Urinary bladder (tissue), 4 donors: ENCODE results near the gene GSE1. TPM values are rescaled to one million over a fixed set of nuclear protein-coding genes. Genes with fewer than 3 reads are reported as not detected.

Source experiments
- DNase-seq: peaks from one replicate; pipeline ENCODE4 v3.0.0-alpha.2; 2015; ENCODE audit errors: extremely low spot score
- H3K27ac ChIP-seq: one replicate; pipeline ENCODE4 v1.5.1; 2013; ENCODE audit warnings: low read depth, mild to moderate bottlenecking, moderate library complexity
- H3K36me3 ChIP-seq: one replicate; pipeline ENCODE4 v1.6.1; 2013; ENCODE audit warnings: mild to moderate bottlenecking, moderate library complexity; ENCODE audit not compliant: insufficient read depth
- H3K4me1 ChIP-seq: one replicate; pipeline ENCODE4 v1.6.1; 2013; ENCODE audit warnings: mild to moderate bottlenecking, moderate library complexity; ENCODE audit not compliant: insufficient read depth
- H3K4me3 ChIP-seq: one replicate; pipeline ENCODE4 v1.5.1; 2013; ENCODE audit warnings: low read depth, low read length
- WGBS: extraction: QIAGEN DNeasy Blood & Tissue Kit; methylation state at CpG from one replicate; pipeline ENCODE4 v1.1.7; 2013; 5-methylcytosine and 5-hydroxymethylcytosine counted together
- polyA plus RNA-seq: library from polyadenylated mRNA; stranded (reverse); fragments of 200-250 nt; gene quantifications from one replicate; pipeline ENCODE4 v1.2.3, GENCODE V29; 2013
- total RNA-seq: library from RNA; depleted of rRNA; stranded (reverse); fragments of >200 nt; gene quantifications from one replicate; pipeline ENCODE4 v1.2.3, GENCODE V29; 2014
- donor health status: healthy with polysubstance abuse.
- donor health status: healthy.

The GSE1 gene
- total and polyA plus RNA-seq, 2 donors, result 29.7 to 33.4 TPM

DNA sequence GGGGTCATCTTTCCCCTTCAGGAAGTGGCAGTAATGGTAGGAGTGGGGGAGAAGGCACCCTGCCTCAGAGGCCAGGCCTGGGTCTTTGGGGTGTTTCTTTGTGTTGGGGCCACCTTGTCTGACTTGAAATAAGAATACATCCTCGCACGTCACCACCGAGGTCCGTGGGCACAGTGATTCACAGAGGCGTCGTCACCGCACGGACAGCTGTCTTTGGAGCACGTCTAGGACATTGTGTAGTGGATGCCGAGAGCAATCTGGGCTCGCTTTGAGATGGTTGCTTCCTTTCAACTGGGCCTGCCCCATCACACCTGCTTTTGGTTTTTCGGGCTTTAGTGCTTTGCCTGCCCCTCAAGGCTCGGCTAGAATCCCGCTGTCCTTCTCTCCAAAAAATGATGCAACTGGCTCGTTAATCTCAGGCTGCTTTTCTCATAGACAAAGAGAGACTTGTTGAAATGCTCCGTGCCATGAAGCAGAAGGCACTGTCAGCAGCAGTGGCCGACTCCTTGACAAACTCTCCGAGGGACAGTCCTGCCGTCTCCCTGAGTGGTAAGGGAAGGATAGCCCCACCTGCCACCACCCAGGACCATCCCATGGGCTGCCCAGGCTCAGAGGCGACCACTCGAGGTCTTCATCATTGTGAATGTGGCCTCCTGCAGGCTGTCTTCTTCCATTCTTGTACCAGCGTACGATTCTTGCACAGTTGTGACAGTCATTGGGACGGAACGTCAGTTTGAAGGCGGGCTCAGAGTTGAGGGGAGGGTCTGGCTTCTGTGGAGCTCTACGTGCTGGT, 51.7 kb downstream of the GSE1 start:
- WGBS, result 93% methylated on average over 27 of the region's 27 CpGs
- Histone ChIP-seq H3K27ac (no peak overlapping the region), H3K4me1 (no peaks in the 10 kb centered on the region), H3K36me3 (peaks cover 6% of the 10 kb centered on the region), H3K4me3 (no peak overlapping the region)
- no peak for DNase-seq

DNA sequence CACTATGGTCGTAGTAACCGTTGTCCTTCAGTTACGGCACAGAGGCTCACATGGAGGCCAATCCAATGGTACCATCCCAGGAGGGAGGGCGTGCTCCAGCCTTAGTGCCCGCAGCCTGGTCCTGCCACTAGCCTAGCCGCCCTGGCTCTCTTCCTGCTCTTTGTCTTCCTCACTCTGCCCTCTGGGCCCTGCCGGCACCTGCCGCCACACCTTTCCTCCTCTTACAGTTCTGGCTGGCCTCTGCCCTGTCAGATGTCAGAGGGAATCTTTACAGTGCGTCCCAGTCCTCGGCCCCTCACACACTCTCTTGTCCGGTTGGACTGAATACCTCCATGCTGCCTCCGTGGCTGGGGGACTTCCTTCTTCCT, 52.2 kb downstream of the GSE1 start:
- Histone ChIP-seq H3K27ac (no peak overlapping the region), H3K4me3 (no peak overlapping the region), H3K36me3 (peaks cover 6% of the 10 kb centered on the region), H3K4me1 (no peaks in the 10 kb centered on the region)
- 93% methylated on average over 12 of the region's 12 CpGs for WGBS
- no peak for DNase-seq

GRCh38 chr16:85665929-85666328, 52.8 kb downstream of the GSE1 start:
- H3K4me1 ChIP-seq, result no peaks in the 10 kb centered on the region
- WGBS, result 88% methylated on average over 13 of the region's 13 CpGs
- H3K4me3 ChIP-seq, result no peak overlapping the region
- no peak for DNase-seq
- H3K27ac ChIP-seq, result no peak overlapping the region
- H3K36me3 ChIP-seq, result peaks cover 6% of the 10 kb centered on the region

- H3K4me3 ChIP-seq, result no peak overlapping the region
- no peak for DNase-seq
- no peak overlapping the region for H3K27ac ChIP-seq
- no peaks in the 10 kb centered on the region for H3K4me1 ChIP-seq
- WGBS, result 93% methylated on average over 9 of the region's 9 CpGs
- peaks cover 6% of the 10 kb centered on the region for H3K36me3 ChIP-seq
Observed at GRCh38 chr16:85667261-85667660, 54.1 kb downstream of the GSE1 start.

DNA sequence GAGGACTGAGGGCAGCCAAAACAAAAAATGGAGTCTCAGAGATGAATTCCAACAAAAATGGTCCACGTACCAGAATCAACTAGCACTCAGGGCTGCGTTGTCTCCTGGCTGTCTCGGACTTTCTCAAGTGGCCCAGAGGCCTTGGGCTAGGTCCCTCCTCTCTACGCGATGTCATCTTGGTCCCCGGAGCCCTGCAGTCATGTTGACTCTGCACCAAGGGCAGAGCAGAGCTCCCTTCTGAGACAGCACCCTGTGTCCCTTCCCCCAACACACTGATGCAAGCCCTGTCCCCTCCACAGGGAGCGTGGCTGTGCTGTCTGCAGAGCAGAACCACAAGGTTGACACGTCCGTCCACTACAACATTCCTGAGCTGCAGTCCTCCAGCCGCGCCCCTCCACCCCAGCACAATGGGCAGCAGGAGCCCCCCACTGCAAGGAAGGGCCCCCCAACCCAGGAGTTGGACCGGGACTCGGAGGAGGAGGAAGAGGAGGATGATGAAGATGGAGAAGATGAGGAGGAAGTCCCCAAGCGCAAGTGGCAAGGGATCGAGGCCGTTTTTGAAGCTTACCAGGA, 54.8 kb downstream of the GSE1 start:
- Histone ChIP-seq H3K27ac (no peak overlapping the region), H3K4me1 (no peaks in the 10 kb centered on the region), H3K4me3 (no peak overlapping the region), H3K36me3 (peaks cover 8% of the 10 kb centered on the region)
- DNase-seq, result no peak
- 89% methylated on average over 16 of the region's 16 CpGs for WGBS

DNA sequence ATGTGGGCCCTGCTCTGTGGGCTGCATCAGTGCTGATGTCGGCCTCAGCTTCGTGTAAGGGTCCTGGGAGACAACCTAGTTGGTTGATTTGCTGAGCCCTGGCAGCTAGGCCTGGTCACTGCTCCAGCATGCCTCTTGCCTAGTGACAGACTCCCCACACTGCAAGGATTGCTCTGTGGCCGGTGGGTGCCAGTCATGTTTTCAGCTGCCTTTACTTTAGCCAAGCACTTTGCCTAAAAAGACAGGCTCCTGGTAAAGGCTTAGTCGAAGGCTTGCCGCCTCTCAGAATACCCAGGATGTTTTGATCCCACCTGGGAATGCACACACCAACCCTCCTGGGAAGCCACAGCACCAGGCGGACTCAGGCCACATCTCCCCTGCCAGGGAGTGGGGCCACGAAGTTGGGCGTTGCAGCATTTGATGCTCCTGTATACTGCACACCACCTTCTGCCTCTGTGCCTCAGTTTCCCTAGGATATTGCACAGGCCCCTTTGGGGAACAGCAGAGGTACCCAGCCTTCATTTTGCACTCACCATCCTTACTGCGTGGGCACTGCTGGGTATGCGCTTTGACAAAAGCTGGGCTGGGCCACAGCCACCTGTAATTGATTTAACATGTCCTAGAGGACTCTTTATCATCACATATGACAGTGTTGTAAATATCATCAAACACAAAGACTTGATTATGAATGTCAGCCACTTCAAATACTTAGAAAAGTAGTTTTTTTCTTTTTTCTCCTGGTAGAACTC, 55.7 kb downstream of the GSE1 start:
- no peak for DNase-seq
- WGBS, result 96% methylated on average over 10 of the region's 10 CpGs

DNA sequence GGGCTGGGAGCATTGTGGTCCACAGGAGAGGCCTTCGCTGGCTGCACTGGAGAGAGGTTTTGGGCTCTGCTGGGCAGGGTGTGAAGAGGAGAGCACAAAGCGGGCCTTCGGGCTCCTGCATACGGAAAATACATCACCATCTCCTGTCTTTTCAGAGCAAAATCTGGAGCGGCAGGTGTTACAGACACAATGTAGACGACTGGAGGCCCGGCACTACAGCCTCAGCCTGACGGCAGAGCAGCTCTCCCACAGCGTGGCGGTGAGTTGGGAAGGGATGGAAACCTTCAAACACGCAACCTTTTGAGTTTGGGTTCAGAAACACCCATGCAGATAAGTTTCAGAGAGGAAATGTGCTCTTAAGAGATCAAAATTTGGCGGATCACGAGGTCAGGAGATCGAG, 57.7 kb downstream of the GSE1 start:
- Histone ChIP-seq H3K27ac (no peak overlapping the region), H3K4me3 (no peak overlapping the region), H3K36me3 (peaks cover 3% of the 10 kb centered on the region), H3K4me1 (no peaks in the 10 kb centered on the region)
- DNase-seq, result no peak
- WGBS, result 96% methylated on average over 14 of the region's 14 CpGs

More for the DNA sequence above, 55.7 kb downstream of the GSE1 start:
- no peaks in the 10 kb centered on the region for H3K4me1 ChIP-seq
- H3K36me3 ChIP-seq, result peaks cover 5% of the 10 kb centered on the region
- no peak overlapping the region for H3K4me3 ChIP-seq
- H3K27ac ChIP-seq, result no peak overlapping the region

GRCh38 chr16:85673529-85674417, 60.7 kb downstream of the GSE1 start:
- no peak overlapping the region for H3K27ac ChIP-seq
- no peaks in the 10 kb centered on the region for H3K4me1 ChIP-seq
- no peak for DNase-seq
- H3K36me3 ChIP-seq, result peaks cover 2% of the 10 kb centered on the region
- WGBS, result 55% methylated on average over 19 of the region's 19 CpGs
- no peak overlapping the region for H3K4me3 ChIP-seq

GRCh38 chr16:85674418-85674755, 61.3 kb downstream of the GSE1 start:
- Histone ChIP-seq H3K4me3 (no peak overlapping the region), H3K27ac (no peak overlapping the region), H3K36me3 (peaks cover 2% of the 10 kb centered on the region), H3K4me1 (no peaks in the 10 kb centered on the region)
- WGBS, result 74% methylated on average over 4 of the region's 4 CpGs
- DNase-seq, result no peak

- 92% methylated on average over 6 of the region's 6 CpGs for WGBS
- H3K36me3 ChIP-seq, result peaks cover 2% of the 10 kb centered on the region
- no peak for DNase-seq
- H3K27ac ChIP-seq, result no peak overlapping the region
- no peaks in the 10 kb centered on the region for H3K4me1 ChIP-seq
- no peak overlapping the region for H3K4me3 ChIP-seq
Observed at GRCh38 chr16:85674828-85675227, 61.7 kb downstream of the GSE1 start.

- Histone ChIP-seq H3K4me3 (no peak overlapping the region), H3K36me3 (peaks cover 2% of the 10 kb centered on the region), H3K27ac (no peak overlapping the region), H3K4me1 (no peaks in the 10 kb centered on the region)
- 63% methylated on average over 4 of the region's 4 CpGs for WGBS
- DNase-seq, result no peak
Observed at GRCh38 chr16:85675251-85675874, 62.2 kb downstream of the GSE1 start.

GRCh38 chr16:85676466-85676865, 63.3 kb downstream of the GSE1 start:
- Histone ChIP-seq H3K36me3 (peaks cover 2% of the 10 kb centered on the region), H3K27ac (no peak overlapping the region)
- WGBS, result 90% methylated on average over 7 of the region's 7 CpGs

GRCh38 chr16:85677383-85677967, 64.4 kb downstream of the GSE1 start:
- Histone ChIP-seq H3K4me3 (no peak overlapping the region), H3K27ac (no peak overlapping the region), H3K4me1 (no peaks in the 10 kb centered on the region), H3K36me3 (peaks cover 2% of the 10 kb centered on the region)
- WGBS, result 81% methylated on average over 6 of the region's 6 CpGs
- DNase-seq, result no peak

More at GRCh38 chr16:85676466-85676865, 63.3 kb downstream of the GSE1 start:
- Histone ChIP-seq H3K4me3 (no peak overlapping the region), H3K4me1 (no peaks in the 10 kb centered on the region)
- no peak for DNase-seq
